HG02623 (cell line): ENCODE data around the gene CDH23.
A peak's percentile ranks its signal among the peaks of the same experiment; 100 is the strongest.

Experiments used
- ATAC-seq: cut with Tn5 transposase; IDR thresholded peaks from one replicate; pipeline ENCODE4 v1.9.1; 2021; ENCODE audit warnings: moderate library complexity; ENCODE audit not compliant: unreplicated experiment

Gene CDH23

DNA sequence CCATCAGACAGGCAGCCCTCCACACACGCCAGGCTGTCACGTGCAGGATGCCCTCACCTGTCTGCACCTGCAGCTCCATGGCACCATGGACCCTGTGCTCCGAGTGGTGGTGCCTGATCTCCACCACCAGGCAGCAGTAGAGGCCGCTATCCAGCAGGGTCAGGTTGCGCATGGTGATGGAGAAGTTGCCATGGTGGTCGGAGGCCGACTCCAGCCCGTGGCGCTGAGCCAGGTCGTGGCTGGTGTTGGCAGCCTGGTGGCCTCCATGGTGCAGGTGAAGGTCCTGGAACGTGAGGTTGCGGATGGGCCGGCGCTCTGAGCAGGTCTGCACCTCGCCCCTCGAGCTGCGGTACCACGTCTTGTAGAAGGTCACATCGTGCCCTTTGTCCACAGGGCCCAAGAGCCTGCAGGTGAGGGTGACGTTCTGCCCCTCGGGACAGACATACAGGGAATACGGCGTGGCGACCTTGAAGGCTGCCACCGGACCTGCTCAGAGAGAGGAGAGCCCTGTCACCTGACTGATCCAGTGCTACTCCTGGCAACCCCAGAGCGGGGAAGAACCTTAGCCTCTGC is 364.9 kb downstream of the CDH23 start:
- no peak for ATAC-seq

DNA sequence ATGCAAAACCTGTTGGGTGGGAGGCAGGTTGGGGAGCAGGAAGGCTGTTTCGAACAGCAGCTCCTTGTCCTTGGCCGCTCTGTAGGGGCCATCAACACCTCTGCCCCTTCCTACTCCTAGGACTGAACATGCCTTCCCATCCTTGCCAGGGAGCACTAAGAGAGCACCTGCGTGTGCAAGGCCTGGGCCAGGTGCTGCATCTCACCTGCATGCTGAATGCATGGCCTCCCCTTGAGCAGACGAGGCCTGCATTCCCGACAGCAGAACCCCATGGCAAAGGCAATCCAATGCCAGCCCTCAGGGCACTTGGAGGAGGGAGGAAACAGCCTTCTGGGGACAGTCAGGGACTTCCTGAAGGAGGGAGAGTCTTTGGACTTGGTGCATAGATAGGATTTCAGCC is 365.6 kb downstream of the CDH23 start:
- ATAC-seq: no peak

DNA sequence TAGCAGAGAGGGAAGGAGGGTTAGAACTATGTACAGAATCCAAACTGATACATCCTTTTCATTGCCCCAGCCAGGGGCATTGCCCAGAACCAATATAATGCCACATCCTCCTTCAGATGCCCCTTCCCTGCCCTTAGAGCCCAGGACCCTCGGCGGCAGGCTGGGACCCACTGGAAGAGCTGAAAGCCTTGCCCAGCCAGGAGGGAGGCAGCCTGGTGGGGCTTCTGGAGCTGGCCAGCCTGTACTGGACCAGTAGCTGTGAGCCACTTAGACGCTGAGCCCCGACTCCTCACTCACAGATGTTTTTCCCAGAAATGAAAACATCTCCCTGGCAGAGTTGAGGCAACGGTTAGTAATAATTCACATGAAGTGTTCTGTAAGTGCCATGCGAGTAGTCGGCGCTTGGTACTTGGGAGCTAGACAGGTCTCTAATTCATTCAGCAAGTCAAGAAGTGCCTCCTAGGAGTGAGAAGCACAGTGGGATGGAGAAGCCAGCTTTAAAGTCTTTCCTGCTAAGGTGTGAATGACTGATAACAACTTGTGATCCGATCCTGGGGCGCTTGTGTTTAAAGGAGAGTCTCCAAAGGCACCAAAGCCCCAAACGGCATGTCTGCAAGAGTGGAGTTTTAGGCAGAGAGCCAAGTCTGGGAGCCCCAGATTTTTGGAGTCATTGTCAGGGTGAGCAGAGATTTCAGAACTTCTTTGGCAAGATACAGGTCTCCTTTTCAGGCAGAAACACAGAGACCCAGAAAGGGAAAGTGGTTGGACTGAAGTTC is 366.8 kb downstream of the CDH23 start:
- ATAC-seq: no peak

DNA sequence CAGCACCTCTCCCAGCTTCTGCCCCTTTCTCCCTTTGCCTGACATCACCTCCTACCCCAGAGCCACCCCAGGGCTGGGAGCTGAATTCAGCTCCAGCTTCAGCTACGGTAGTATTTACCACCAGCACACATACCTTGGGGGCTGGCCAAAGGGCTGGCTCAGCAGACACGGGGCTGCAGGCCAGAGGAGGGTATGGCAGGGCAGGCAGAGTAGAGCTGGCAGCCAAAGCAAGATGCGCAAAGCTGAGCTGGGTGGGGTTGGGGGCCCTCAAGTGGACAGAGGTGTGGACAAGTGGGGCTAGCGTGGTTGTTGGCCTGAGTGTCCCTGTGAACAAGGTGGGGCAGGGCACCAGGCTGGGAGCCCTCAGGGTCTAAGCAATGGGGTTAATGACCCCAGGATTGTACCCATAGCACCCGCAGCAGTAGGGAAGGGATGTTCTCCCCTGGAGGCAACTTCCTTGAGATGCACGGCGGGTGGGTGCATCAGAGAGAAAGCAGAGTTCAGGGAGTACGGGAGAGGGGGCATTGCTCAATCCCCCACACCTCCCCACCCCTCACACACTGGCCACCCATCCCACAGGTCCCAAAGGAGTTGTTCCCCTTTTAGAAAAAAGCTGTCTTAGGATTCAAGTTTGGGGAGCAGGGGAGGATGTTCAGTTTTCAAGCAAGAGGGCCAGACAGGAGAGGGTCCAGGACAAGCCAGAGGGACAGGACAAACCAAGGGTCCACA is 368.6 kb downstream of the CDH23 start:
- ATAC-seq: no peak

DNA sequence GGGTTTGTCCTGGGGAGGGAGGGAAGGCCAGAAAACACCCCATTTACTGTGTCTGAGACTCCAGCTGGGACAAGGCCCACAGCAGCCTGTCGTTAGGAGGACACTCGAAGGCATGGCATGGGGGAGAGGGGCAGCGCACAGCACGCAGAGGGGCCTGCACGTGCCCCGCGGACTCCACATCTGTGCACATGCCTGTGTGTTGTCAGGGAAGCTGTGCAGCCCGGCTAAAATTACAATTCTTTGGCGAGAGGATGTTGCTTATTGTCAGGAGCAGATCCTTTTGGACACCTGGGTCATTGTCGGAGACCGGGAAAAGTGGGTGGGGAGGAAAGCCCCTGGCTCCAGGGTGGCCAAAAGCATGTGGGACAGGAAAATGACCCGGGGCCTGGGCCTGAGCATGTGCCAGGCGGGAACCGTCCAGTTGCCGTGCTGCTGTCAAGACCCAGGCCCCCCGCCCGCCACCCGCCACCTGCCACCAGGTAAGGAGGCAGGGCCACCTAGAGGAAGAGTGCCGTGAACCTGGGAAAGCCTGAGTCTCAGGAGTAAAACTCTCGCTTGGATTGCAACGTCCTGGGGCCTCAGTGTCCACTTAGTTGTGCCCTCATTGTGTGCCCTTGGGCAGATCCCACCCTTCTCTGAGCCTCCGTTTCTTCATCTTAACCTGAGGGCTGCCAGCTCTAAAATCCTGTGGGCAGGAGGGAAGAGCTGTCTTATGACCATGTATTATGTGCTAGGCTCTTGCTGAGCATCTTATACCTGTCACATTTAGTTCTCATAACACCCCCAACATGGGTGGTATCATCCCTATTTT is 369.4 kb downstream of the CDH23 start:
- ATAC-seq: no peak

DNA sequence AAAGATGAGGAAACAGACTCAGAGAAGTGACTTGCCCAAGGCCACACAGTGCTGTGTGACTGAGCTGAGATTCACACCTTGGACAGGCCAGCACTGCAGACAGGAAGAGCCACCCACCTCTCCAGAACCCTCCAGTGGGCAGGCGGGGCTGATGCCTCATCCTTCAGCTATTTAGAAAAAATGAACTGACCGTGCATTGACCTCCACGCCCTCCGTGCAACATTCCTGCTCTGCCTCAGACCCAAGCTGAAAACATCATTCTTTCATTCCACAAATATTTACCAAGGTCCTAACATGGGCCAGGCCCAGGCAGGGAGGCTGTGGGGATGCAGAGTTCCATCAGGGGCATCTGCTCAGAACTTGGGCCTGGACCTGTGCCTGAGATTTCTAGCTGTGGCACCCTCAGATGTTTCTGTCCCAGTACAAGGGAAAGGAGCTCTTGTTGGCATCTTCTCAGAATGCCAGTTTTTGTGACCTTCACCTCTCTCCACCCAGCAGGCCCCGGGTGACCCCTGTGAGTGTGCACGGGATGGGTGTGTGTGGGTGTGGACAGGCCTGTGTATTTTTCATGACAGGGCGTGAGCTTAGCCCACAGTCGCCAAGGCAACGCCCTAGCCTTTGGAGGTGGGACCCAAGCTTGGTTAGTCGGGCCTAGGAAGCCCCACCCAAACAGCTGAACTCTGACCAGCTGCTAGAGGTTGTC is 370.1 kb downstream of the CDH23 start:
- no peak for ATAC-seq

DNA sequence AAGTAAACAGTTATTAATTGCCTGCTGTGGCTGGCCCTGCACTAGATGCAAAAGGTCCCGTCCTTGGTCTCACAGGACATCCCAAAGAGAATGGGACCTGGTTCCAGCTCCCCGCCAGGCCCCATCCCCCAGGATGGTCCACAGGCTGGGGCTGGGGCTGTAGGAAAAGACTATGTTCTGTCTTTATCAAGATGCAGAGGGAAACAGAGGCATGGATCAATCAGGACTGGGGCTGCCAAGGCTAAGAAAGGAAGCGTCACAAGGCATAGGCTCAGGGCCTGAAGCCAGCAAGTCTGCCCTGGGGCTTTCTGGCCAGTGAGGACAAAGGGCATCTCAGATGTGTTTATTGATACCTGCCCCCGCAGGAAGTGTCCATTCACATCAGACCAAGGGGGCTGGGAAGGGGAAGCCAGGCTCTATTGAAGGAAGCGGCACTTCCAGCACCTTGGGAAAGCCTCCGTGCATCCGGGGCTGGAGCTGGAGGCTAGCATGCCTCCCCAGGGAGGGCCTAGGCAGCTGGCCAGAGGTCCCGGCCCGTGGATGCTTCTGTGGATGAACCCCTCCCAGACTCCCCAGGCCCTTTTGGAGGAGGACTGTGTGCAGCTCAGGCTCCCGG is 370.8 kb downstream of the CDH23 start:
- ATAC-seq: no peak

DNA sequence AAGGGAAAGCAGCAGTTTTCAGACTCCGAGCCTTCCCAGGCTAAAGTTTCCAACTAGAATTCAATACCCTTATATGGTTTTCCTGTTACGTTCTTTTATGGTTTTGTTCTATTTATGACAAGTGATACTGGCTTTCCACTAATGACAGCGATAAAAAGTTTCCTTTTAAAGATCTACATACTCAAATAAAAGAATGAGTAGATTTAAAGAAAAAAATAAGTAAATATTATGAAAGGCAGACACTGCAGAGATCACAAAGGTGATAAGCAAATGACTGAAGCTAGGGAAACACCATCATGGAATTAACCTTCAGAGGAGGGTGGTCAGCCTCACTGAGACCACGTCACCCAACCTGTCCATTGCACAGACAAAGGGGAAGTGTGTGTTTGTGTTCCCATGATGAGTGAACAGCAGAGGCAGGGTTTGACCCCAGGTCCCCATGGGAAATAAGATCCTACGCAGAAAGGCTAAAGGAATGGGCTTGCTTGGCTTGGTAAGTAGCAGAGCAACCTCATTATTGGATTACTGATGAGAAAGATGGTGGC is 372.6 kb downstream of the CDH23 start:
- ATAC-seq: no peak

DNA sequence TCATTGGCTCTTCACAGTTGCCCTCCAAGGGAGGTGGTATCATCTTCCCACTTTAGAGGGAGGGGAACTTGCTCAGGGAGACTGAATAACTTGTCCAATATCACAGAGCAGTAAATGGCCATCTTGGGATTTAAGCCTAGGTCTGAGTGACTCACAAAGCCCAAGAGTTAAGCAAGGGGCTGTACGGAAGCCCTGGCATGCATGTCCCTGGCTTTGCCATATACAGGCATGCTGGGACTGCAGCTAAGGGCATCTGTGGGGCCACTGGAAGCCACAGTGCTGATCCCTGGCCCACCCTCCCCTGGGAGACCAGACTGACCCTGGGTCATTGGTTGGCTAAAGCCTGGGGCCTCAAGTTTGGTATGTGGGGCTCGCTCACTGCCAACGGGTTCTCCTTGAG is 373.5 kb downstream of the CDH23 start:
- ATAC-seq: no peak

DNA sequence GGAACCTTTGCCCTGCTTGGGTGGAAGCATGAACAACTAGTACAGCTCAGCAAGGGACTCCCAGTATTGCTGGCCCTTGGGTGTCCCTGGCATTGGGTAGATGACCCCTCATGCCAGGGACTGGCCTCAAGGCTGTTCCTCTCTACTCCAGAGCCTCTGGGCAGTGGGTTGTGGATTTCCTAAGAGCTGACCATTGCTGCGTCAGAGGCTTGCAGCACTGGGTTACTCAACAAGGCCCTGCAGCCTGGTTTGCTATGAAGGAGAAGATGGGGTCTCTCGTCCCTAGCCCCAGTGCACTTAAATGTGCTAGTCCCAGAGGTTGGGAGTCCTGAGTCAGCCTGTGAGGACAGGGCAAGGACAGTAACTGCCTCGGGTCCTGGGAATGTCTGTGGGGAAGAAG is 374.1 kb downstream of the CDH23 start:
- no peak for ATAC-seq

DNA sequence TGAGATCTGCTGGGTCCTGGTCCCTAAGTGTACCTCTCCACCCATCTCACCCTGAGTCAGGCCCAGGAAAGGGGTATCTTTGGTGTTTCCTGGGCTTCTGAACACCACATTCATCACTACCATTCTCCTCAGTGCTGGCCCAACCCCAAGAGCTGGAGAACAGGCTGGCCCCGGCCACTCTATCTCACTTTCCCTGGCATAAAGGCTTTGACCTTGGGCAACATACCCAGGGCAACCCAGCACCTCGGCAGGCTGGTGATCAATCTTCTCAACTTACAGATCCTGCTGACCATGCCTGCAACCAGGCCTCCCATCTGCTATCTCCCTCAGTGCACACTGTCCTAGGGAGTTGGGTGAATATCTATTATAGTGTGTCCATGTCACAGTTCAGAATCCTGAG is 374.5 kb downstream of the CDH23 start:
- ATAC-seq: no peak

DNA sequence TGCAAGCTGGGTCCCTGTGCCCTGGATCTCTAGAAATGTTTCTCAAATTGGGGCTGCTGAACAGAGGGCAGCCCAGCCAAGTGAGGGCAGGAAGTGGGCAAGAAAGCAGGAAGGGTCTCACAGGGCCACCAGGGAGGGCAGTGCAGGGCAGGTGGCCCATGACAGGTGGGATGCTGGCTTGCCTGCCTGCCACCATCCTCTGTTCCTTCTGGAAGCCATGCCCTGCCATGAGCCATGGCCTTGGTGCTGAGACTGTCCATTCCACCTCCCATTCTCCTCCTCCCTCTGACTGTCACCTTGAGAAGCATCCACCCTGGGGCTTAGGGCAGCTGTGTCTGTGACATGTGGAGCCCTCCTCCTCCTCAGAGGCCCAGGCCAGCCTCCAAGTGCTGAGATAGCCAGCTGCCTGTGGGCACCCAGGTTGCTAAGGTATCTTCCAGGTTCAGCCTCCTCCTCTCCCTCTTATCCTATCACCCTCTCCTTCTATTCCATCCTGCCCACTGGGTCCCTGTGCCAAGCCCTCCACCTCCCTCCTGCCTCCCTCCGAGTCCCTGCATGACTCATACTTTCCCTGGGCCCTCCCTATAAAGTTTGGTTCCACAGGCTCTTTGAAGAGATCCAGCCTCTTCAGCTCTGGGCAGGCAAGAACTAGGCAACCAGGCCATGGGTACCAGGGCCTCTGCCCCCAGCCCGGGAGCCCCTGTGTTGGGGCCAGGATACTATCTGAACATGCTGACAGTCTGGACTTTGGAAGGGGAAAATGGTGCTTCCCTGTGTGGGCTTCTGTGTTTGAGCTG is 375.3 kb downstream of the CDH23 start:
- ATAC-seq: no peak

DNA sequence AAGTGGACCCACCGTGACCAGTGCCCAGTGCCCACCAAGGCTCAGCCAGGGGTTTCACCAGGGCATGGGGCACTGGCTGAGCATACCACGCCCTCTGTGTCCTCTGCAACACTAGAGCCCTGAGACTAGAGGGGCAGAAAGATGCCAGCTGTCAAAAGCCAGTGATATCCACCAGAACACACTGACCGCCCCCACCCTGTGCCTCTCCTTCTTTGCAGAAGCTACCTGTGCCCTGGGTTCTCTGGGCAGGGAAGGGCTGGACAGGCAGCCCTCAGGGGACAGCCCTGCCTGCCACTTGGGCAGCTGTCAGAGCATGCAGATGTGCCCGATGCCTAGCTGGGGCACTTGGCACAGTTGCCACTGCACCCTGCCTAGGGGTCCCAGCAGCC is 376.1 kb downstream of the CDH23 start:
- no peak for ATAC-seq

DNA sequence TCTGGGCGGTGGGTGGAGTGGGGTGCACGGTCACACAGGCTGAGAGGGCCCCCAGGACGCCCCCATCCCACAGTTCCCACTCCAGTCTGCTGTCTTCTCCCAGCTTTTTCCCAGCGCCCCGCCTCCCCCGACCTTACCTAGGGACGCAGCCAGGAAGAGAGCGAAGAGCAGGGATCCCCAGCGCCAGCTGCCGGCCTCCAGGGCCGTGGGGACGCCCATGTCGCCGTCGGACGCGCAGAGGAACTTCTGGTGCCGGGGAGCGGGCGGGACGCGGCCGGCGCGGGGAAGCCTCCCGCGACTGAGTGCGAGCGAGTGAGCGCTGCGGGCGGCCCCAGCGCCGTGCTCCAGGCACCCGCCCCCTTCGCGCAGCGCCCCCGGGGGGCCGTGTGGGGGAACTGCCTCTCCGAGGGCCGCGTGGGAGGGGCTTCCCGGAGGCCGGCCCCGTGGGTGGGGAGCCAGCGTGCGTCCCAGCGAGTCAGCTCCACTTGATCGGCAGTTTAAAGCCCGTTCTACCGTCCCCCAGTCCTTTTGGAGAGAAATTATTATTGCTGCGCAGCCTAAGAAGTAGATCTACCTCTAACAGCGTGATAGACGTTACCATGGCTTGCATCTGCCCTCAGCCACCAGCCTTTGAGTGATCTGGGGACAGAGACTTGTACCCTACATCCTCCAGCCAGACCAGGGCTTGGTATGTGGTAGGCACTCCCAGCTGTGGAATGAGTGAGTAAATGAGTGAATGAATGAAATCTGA is 376.7 kb downstream of the CDH23 start, which contains the start of gene VSIR:
Gene VSIR, minus strand, starts transcription at position 300 of the 751 bp plus-strand sequence. Its CDS starts 81 bp downstream, at position 219.
- ATAC-seq: peak; percentile 43

DNA sequence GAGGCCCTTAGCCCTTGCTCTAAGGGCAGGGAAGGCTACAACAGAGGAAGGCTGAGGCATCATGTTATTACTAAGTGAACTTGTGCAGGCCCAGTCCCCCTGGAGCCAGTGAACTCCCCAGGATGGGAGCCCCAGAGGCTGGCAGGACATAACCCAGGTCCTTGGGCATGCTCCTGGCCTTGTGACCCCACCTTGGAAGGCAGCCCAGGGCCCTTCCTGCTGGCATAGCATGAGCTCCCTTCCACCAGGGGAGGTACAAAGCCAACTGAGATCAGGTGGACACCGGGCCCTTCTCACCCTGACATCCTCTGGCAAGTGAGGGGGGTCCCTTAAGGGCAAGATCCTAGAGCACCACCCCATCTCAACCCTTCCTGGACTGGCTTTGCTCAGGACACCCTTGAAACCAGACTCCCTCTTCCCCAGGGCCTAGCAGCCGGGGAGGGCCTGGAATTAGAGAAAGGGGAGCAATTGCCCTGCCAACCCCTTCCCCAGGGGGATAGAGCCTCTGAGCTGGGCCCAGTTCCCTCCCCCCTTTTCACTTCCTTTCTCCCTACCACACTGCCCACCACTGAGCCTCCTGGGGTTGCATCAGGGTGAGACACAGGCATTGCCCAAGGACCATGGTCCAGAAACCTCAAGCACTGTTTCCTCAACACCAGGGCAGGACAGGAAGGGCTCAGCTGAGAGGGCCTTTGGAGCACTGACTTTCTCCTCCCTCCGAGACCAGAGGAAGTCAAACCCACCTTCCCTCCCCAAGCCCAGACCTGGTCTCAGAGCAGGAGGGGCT is 378.4 kb downstream of the CDH23 start:
- ATAC-seq: no peak

DNA sequence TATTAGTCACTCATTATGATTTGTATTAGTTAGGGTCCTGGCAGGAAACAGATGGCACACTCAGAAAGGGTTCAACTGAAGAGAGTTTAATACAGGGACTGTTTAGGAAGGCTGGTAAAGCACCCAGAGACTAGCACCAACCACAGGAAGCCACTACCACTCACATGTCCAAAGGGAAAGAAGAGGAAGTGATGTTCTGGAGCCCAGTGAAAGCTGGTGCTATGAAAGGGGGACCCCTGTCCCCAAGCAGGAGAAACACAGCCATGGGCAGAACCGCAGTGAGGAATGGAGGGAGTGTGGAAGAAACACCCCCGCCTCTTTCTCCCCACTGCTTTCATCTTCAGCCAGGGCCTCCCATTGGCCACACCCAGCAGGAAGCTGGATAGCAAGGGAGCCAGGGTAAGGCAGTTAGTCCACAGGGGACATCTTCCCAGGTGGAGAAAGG is 379.8 kb downstream of the CDH23 start:
- ATAC-seq: no peak

DNA sequence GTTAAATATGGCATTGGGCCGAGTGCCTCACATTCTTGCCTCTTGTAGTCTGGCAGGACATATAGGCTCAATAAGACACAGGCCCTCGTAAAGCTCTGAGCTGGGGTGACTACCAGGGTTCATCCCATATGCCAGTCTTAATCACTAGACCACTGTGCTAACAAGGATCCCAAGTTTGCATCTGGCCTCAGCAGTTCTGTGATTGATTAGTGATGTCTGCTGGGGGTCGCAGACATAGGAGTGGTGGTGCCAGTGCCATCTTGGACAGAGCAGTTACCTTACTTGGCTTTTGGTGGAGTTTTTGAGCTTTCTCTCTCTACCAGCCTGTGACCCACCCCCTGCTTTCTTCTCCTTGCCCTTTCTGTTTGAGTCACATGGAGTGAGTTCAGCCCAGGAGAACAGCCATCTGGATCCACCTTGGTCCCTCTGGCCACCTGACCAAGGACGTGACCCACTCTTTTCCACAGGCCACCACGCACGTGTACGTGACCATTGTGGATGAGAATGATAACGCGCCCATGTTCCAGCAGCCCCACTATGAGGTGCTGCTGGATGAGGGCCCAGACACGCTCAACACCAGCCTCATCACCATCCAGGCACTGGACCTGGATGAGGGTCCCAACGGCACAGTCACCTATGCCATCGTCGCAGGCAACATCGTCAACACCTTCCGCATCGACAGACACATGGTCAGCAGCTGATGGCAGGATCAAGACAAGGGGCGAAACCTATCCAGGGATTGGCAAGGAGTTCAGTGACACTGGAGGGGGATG is 380.7 kb downstream of the CDH23 start:
- ATAC-seq: no peak
